Measurements from ENCODE around the gene BPHL. TPM values are rescaled to one million over a fixed set of nuclear protein-coding genes. Genes with fewer than 3 reads are reported as not detected.
"Not testable (repeated sequence)": the region's sequence is repeated elsewhere in the genome, so short reads cannot be mapped to it uniquely, and the experiment has no call there.

The BPHL gene
- polyA plus RNA-seq, 1 of the 3 experiments (the other 2 are of a cell fraction): 21.7 TPM

- no peak for TF ChIP-seq MXI1 (IDR thresholded peaks at IDR 0.05; ENCODE audit: low read depth, low read length)
- TF ChIP-seq FOXM1 (IDR thresholded peaks at IDR 0.05; ENCODE audit: low read depth): no peak
- no peak for TF ChIP-seq FOXJ3 (CRISPR knock-in tag; IDR thresholded peaks at IDR 0.05)
- TF ChIP-seq EP300 (IDR thresholded peaks at IDR 0.05; ENCODE audit: borderline replicate concordance in 1 of 2, low read depth in 1 of 2, low read length in 1 of 2): peak in 1 of 2 experiments; percentile 65; a peak in 1 of 4 replicates
- peak; percentile 11; the same call in 1 of the 2 replicates for TF ChIP-seq POLR2AphosphoS5 (IDR thresholded peaks at IDR 0.05; ENCODE audit: low read depth, low read length)
- TF ChIP-seq SIN3A (IDR thresholded peaks at IDR 0.05; ENCODE audit: borderline replicate concordance, low read depth, low read length): no peak
- TF ChIP-seq PBX3 (IDR thresholded peaks at IDR 0.05): peak; percentile 71
- TF ChIP-seq NRF1 (IDR thresholded peaks at IDR 0.05; ENCODE audit: low read depth, low read length): no peak
- 0 out of 2 replicates have a peak, but pooled peaks have one; percentile 32 for TF ChIP-seq TEAD4 (IDR thresholded peaks at IDR 0.05; ENCODE audit: borderline replicate concordance, insufficient read depth)
- no peak for TF ChIP-seq RAD21 (IDR thresholded peaks at IDR 0.05; ENCODE audit: low read length)
- no peak for TF ChIP-seq GABPA (IDR thresholded peaks at IDR 0.05; ENCODE audit: low read depth)
- no peak for TF ChIP-seq GATA2 (CRISPR knock-in tag; IDR thresholded peaks at IDR 0.05)
- TF ChIP-seq RFX5 (IDR thresholded peaks at IDR 0.05; ENCODE audit: low read length): no peak
Measured at GRCh38 chr6:3165631-3166534, 47.4 kb downstream of the BPHL start (continued).

- Histone ChIP-seq H3K9ac (peak overlapping the region; percentile 49; the same call in 1 of the 2 replicates), H3K4me1 (ENCODE audit: control insufficient read depth in 1 of 2, insufficient read depth in 2 of 2, low read depth in 1 of 2, low read length in 1 of 2) (peaks cover 3 to 34% of the 10 kb centered on the region in 2 experiments; a peak in 3 of 4 replicates), H3K4me2 (peak overlapping the region; percentile 57; the same call in 1 of the 2 replicates), H3F3A (replicated peaks; ENCODE audit: insufficient read depth) (peaks cover 35% of the 10 kb centered on the region), H3K4me3 (ENCODE audit: low read depth in 2 of 2, low read length in 1 of 2) (0 out of 4 replicates have a peak overlapping the region, but pooled peaks of 1 of the 2 experiments have one; percentile 18), H3K27ac (ENCODE audit: low read depth in 2 of 2, low read length in 1 of 2) (peak overlapping the region in 1 of 2 experiments; percentile 84; a peak in 2 of 4 replicates), H2AFZ (ENCODE audit: low read depth) (peak overlapping the region; percentile 70)
- H3K9me3 ChIP-seq; H3K9me2 ChIP-seq; H3K36me3 ChIP-seq (replicated peaks in 1 of 2; ENCODE audit: control insufficient read depth in 1 of 2, insufficient read depth in 2 of 2, low read length in 1 of 2); H4K20me1 ChIP-seq (ENCODE audit: insufficient read depth); H3K79me2 ChIP-seq (ENCODE audit: insufficient read depth); H3K27me3 ChIP-seq (ENCODE audit: insufficient read depth); DNase-seq: not testable (repeated sequence)
- CTCF ChIA-PET: interaction anchor here (1.0 kb wide), 1 partner anchor 113 kb away, joined by 3 read pairs; no protein-coding TSS in a partner anchor
- 93% methylated on average over 10 of the region's 10 CpGs for WGBS (ENCODE audit: low lambda C conversion rate)
- POLR2A ChIA-PET: interaction anchor here (1.5 kb wide), 1 partner anchor 60 kb away, joined by 5 read pairs; no protein-coding TSS in a partner anchor
Measured at GRCh38 chr6:3166535-3167225, 48.2 kb downstream of the BPHL start.

GRCh38 chr6:3168046-3168445 lies 49.5 kb downstream of the BPHL start:
- H3K27ac ChIP-seq (ENCODE audit: low read depth in 2 of 2, low read length in 1 of 2); DNase-seq; H3K9me2 ChIP-seq; H2AFZ ChIP-seq (ENCODE audit: low read depth); H3K4me3 ChIP-seq (ENCODE audit: low read depth in 2 of 2, low read length in 1 of 2); CTCF ChIA-PET; H3K4me2 ChIP-seq; H3K79me2 ChIP-seq (ENCODE audit: insufficient read depth); H3K27me3 ChIP-seq (ENCODE audit: insufficient read depth); H3K9me3 ChIP-seq; POLR2A ChIA-PET; H3K9ac ChIP-seq; H3K36me3 ChIP-seq (replicated peaks in 1 of 2; ENCODE audit: control insufficient read depth in 1 of 2, insufficient read depth in 2 of 2, low read length in 1 of 2); H4K20me1 ChIP-seq (ENCODE audit: insufficient read depth): not testable (repeated sequence)
- H3F3A ChIP-seq (replicated peaks; ENCODE audit: insufficient read depth): peaks cover 27% of the 10 kb centered on the region
- peaks cover 0 to 34% of the 10 kb centered on the region in 2 experiments; a peak in 3 of 4 replicates for H3K4me1 ChIP-seq (ENCODE audit: control insufficient read depth in 1 of 2, insufficient read depth in 2 of 2, low read depth in 1 of 2, low read length in 1 of 2)
- 97% methylated on average over 10 of the region's 10 CpGs for WGBS (ENCODE audit: low lambda C conversion rate)

- H3K4me1 ChIP-seq (ENCODE audit: control insufficient read depth in 1 of 2, insufficient read depth in 2 of 2, low read depth in 1 of 2, low read length in 1 of 2): peaks cover 0 to 15% of the 10 kb centered on the region in 2 experiments; a peak in 1 of 4 replicates
- 92% methylated on average over 8 of the region's 24 CpGs for WGBS (ENCODE audit: low lambda C conversion rate)
- H3K36me3 ChIP-seq (replicated peaks in 1 of 2; ENCODE audit: control insufficient read depth in 1 of 2, insufficient read depth in 2 of 2, low read length in 1 of 2); H3K4me3 ChIP-seq (ENCODE audit: low read depth in 2 of 2, low read length in 1 of 2); DNase-seq; H4K20me1 ChIP-seq (ENCODE audit: insufficient read depth); H3K27me3 ChIP-seq (ENCODE audit: insufficient read depth); H3K9me3 ChIP-seq; H3K79me2 ChIP-seq (ENCODE audit: insufficient read depth); H2AFZ ChIP-seq (ENCODE audit: low read depth); H3K27ac ChIP-seq (ENCODE audit: low read depth in 2 of 2, low read length in 1 of 2); H3K9ac ChIP-seq; H3K9me2 ChIP-seq; H3K4me2 ChIP-seq: not testable (repeated sequence)
- peaks cover 10% of the 10 kb centered on the region for H3F3A ChIP-seq (replicated peaks; ENCODE audit: insufficient read depth)
- ChIA-PET POLR2A (interaction anchor here (0.7 kb wide), 1 partner anchor 13 kb away, joined by 3 read pairs; no protein-coding TSS in a partner anchor), CTCF (interaction anchor here (0.7 kb wide), 1 partner anchor 12 kb away, joined by 3 read pairs; no protein-coding TSS in a partner anchor)
Measured at GRCh38 chr6:3170676-3171075, 52.2 kb downstream of the BPHL start.

Data from SK-N-SH (cell line).